ENCODE data around the gene TMCC1.

TMCC1 gene

GRCh38 chr3:129603991-129604749 is 289.3 kb downstream of the TMCC1 start:
- TF ChIP-seq CTCF (IDR thresholded peaks at IDR 0.05; ENCODE audit: borderline replicate concordance, control extremely low read depth, extremely low read depth, insufficient read depth, missing control alignments), result no peak
- DNase-seq (ENCODE audit: low spot score), result no peak
- in situ Hi-C loops (cut with MboI; ENCODE audit: low sequenced_read_pairs, unreplicated experiment), result no loop called here

- in situ Hi-C loops (cut with MboI; ENCODE audit: low sequenced_read_pairs, unreplicated experiment), result no loop called here
These were observed 290.0 kb downstream of the TMCC1 start for GRCh38 chr3:129603561-129603942.

GRCh38 chr3:129602730-129603560 is 290.6 kb downstream of the TMCC1 start:
- TF ChIP-seq CTCF (IDR thresholded peaks at IDR 0.05; ENCODE audit: borderline replicate concordance, control extremely low read depth, extremely low read depth, insufficient read depth, missing control alignments), result no peak
- no peak for DNase-seq (ENCODE audit: low spot score)
- in situ Hi-C loops (cut with MboI; ENCODE audit: low sequenced_read_pairs, unreplicated experiment), result no loop called here

More at GRCh38 chr3:129603561-129603942, 290.0 kb downstream of the TMCC1 start:
- no peak for DNase-seq (ENCODE audit: low spot score)
- no peak for TF ChIP-seq CTCF (IDR thresholded peaks at IDR 0.05; ENCODE audit: borderline replicate concordance, control extremely low read depth, extremely low read depth, insufficient read depth, missing control alignments)

GRCh38 chr3:129602309-129602708 is 291.2 kb downstream of the TMCC1 start:
- no peak for DNase-seq (ENCODE audit: low spot score)
- in situ Hi-C loops (cut with MboI; ENCODE audit: low sequenced_read_pairs, unreplicated experiment), result no loop called here
- no peak for TF ChIP-seq CTCF (IDR thresholded peaks at IDR 0.05; ENCODE audit: borderline replicate concordance, control extremely low read depth, extremely low read depth, insufficient read depth, missing control alignments)

- no peak for DNase-seq (ENCODE audit: low spot score)
- in situ Hi-C loops (cut with MboI; ENCODE audit: low sequenced_read_pairs, unreplicated experiment), result no loop called here
- no peak for TF ChIP-seq CTCF (IDR thresholded peaks at IDR 0.05; ENCODE audit: borderline replicate concordance, control extremely low read depth, extremely low read depth, insufficient read depth, missing control alignments)
These were observed 291.8 kb downstream of the TMCC1 start for GRCh38 chr3:129601713-129602112.

- in situ Hi-C loops (cut with MboI; ENCODE audit: low sequenced_read_pairs, unreplicated experiment), result no loop called here
- TF ChIP-seq CTCF (IDR thresholded peaks at IDR 0.05; ENCODE audit: borderline replicate concordance, control extremely low read depth, extremely low read depth, insufficient read depth, missing control alignments), result no peak
- DNase-seq (ENCODE audit: low spot score), result no peak
These were observed 293.2 kb downstream of the TMCC1 start for GRCh38 chr3:129600348-129600747.

All from GM13976 (cell line).